ENCODE measurements around the gene COL23A1.

Gene COL23A1

DNA sequence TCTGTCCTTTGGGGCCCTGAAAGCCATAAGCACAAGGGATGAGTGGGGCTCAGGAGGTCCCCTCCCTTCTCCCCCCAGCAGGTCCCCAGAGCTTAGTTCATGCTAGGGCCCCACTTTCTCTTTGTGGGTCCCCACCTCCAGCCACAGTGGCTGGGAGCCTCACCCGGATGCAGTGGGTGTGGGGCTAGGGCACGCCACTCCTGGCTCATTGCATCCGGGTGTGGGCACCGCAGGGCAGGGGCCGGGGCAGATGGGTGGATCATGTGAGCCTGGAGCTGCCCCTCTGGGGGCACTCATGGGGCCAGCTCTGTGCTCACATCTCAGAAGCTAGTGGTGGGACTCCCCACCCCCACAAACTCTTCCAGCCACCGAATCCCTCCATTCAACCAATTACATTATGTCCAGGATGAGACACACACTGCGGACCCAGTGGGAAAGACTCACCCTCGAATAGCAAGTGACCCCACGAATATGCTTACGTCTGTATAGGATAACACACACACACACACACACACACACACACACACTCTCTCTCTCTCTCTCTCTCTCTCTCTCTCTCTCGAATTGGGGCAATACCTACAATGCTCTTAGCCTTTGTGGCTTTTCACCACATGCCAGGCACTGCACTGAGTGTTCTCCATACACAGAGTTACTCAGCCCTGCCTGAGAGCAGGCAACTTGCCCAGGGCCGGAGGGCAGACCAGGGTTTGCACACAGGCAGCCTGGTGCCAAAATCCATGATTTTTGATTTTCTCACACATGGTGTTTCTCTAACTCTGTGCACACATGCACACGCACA, 340.8 kb downstream of the COL23A1 start:
- DNase-seq = peak; percentile 16 to 23

DNA sequence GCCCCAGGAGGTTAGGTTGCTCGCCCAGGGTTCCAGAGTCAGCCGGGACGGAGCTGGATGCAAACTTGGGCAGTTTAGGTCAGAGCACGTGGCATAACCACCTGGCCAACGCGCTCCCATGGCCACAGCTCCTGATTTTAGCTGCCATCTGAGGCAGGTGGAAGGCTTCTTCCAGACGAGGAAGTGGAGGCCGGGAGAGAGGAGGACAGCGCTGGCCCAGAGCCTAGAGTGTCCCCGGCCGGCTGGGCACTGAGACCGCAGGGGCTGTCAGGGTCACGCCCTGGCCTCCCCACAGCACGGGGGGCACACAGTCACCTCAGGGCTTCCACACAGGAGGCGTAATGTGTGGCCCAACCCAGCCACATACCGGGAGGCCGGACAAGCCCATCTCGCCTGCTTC, 341.4 kb downstream of the COL23A1 start:
- DNase-seq = no peak

DNA sequence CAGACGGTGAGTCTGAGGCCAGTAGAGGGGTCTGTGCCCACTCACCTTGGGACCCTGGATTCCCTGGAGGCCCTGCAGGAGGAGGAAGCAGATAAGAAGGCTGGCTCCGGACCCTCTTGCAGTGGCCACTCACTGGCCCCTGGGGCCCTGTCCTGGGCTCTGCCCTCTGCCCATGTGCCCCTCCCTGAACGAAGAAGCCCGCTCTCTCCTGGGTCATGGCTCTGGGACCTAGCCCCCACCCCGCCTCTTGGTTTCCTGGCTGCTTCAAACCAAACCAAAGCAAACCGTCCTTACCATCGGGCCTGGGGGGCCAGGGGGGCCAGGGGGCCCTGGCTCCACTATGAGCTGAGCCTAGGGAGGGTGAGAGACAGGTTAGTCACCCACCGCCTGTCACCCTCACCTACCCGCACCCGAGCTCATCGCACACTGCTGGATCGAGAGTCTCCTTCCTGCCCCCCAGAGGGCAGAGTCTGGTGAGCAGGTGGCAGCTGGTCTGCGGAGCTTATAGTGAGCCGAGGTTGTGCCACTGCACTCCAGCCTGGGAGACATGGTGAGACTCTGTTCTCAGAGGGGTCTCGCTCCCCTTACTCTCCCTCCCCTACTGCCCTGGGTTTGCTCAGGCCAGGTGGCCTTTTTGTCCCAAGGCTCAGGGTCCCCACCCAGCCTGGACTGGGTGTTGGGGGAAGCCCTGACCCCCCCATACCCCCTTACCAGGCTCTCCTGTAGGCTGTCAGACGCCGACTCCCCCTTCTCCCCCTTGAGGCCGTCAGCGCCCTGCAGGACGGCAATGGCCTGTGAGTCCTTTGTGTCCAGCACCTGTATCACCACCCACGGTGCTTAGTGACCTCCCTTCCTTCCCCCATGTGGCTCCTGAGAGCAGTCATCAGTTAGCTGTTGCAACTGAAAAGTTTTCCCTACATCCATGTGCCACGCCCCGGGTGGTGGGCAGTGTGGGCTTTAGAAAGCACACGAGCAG, 342.4 kb downstream of the COL23A1 start:
- no peak for DNase-seq

DNA sequence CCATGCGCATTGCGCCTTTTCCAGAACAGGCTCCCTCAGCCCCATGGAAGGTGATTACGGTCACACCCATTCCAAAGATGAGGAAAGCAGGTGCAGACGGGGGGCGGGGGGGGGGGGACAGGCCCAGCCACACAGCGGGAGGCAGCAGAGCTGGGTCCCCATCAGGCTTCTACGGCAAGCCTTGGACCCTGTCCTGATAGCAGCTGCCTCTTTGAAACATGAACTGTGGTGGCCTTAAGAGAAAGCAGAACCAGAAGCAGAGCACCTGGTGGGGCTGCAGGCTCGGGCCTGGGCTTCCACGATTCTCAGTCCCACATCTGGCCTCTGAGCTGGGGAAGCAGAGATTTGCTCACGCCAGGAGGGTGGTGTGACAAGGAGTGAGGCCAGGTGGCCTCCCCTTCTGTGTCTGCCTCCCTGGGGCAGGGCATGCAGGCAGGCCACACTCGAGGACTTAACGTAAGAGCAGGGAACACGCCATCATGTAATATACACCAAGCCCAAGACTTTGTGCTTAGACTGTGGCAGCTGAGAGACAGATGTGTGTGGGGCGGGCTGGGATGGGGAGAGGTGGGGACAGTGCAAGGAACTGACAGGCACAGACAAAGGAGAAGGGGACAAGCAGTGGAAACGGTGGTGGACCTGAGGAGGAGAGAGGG, 343.4 kb downstream of the COL23A1 start:
- no peak for DNase-seq

DNA sequence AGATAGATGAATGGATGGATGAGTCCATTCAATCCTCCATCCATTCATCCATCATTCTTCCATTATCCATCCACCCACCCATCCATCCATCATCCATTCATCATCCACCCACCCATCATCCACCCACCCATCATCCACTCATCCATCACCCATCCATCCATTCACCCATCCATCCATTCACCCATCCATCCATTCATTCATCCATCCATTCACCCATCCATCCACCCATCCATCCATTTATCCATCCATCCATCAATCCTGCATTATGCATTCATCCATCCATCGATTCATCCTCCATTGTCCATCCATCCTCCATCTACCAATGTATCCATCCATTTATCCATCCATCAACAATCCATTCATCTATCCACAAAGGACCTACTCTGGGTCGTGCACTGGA, 344.8 kb downstream of the COL23A1 start:
- no peak for DNase-seq

DNA sequence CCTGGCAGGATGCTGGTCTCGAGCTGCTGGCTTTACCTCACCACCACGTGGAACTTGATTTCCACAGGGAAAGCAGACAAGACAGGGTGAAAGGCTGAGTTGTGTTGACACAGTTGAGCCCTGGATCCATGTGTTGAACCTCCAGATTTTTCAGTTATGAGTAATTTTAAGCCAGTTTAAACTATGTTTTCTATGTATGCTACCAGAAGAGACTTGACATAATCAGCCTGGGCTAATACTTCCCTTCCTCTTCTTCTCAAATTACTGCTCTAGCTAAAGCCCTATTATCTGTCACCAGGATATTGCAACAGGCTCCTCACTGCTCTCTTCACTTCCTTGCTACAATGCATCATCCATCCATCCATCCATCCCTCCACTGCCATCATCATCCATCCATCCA, 345.6 kb downstream of the COL23A1 start:
- peak; percentile 79 to 86 for DNase-seq

DNA sequence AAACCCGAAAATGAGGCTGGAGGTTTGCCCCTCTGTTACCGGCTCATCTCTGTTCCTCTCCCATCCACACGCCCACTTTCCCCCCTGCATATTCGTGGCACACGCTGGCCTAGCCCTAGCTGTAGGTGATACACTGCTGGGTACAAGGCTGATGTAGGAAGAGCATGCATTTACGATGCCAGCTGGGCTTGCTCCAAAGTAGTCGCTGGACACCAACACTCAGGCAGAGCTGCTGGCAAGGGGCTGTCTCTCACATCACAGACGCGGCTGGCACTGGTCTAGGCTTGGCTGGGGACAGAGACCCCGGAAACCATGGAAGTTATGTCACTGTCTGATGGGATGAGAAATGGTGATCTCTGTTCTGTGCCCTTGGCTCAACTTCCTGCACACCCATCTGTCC, 347.8 kb downstream of the COL23A1 start:
- DNase-seq = no peak

DNA sequence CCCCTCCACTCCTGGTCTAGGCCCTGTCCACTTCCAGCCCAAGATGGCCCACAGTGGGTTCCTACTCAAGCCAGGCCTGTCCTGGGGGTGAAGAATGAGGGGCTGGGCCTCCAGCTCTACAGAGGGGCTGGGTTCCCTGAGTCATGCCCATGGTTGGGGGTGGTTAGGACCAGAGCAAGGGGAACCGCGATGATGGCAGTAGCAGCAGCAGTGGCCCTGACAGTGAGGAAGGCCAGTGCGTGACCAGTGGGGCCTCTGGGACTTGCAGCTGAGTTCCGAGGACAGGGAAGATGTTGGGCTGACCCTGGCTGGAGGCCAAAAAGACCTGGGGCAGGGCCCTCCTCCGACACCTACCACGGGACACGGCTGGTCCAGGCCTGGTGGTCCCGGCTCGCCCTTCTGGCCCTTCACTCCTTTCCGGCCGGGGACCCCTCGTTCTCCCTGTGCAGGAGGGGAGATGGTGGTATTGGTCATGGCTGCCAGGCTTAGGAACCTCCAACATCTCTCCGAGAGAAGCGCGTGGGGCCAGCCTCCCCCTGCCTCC, 348.4 kb downstream of the COL23A1 start:
- DNase-seq = no peak

DNA sequence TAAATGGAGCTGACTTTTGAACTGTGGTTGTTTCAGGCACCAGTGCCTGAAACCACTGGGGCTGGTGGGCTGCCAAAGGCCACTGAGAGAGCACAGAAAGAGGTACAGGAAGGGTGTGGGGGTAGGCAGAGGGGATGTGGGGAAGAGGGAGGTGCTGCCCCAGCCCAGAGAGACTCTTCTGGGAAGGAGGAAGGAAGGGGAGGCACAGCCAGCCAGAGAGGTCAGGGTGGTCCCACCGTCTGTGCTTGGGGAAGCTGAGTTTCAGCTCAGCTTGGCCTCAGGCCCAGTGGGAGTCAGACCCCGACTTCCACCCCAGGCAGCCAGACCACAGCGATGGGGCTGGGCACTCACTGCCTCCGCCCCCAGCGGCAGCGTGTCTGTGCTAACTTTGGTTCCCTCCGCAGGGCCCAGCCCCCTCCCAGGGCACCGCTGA, 348.9 kb downstream of the COL23A1 start:
- peak; percentile 97 for DNase-seq

DNA sequence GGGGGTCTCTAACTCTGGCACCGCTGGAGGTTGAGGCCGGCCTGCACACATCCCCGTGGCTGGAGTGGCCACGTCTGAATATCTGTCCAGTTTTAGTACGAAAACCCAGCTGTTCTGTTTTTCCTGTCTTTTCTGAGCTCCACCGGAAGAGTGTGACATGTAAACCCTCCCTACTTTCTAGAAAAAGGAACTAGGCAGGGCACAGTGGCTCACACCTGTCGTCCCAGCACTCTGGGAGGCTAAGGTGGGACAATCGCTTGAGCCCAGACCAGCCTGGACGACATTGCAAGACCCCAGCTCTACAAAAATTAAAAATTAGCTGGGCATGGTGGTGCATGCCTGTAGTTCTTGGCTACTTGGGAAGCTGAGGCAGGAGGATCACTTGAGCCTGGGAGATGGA, 349.4 kb downstream of the COL23A1 start:
- peak; percentile 37 to 53 for DNase-seq

DNA sequence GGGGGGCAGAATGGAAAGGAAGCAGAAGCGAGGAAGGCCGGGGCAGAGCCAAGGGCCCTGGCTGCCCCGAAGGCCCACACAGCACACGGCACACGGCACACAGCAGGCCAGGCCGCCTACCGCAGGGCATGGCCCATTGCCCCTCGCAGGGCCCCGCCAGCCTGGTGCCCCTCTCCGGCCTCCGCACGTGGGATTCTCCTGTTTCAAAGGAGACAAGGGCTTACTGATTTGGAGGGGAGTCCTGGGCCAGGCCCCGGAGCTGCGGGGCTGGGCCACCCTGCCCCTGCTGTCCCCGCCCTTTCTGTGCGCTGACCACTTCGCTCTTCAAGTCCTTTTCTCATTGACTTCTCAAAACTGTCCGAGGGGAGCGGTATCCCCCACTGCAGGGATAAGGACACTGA, 349.9 kb downstream of the COL23A1 start:
- DNase-seq = no peak

DNA sequence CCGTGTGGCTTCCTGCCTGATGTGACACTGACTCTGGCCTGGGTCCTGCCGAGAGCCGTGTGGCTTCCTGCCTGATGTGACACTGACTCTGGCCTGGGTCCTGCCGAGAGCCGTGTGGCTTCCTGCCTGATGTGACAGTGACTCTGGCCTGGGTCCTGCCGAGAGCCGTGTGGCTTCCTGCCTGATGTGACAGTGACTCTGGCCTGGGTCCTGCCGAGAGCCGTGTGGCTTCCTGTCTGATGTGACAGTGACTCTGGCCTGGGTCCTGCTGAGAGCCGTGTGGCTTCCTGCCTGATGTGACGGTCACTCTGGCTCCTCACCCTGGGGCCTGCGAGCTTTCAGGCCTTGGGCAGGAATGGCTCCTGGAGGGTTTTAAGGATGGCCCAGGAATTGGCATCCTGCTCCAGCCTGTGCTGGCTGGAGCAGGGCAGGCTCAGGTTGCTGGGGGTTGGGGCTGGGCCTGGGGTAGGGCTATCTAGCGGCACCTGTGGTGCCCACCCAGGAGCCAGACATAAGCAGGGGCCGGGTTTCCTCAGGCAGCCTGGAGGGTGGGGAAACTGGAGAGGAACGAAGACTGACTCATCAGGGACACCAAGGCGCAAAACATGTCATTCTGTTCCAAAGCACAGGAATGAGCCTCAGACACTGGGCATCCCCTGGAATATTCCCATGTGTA, 350.4 kb downstream of the COL23A1 start:
- DNase-seq = peak; percentile 32

DNA sequence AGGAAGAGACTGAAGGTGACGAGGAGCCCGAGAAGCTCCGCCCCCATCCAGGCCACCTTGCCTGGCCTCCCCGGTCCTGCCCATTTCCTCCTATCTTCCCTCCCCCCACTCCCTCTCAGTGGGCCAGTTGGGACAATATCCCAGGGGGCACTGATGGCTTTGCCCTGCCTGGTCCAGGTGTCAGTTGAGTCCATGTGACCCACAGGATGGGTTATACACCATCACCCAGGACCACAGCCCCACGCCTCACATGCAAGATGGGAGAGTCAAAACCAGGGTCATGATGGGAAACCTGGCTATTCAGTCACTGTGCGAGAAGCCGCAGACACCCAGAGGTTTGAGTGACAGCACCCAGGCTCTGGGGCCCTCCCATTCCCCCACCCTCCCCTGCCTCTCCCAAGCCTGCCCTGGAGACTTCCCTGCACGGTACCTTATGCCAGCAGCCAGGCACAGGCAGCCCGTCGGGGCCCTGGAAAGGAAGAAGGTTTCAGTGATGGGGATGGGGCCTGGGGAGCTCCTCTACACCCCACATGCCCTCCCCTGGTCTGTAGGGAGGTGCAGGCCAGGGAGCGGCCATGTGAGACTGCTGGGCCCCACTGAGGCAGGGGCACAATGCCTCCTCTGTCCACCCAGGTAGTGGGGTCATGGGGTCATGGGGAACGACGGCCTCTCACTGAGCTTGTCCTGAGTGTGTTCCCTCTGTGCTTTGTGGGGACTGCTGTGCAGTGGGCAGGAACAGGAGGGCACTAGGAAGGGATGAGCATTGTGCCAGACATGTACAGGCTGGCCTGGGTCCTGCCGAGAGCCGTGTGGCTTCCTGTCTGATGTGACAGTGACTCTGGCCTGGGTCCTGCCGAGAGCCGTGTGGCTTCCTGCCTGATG, 351.2 kb downstream of the COL23A1 start:
- peak; percentile 51 to 72 for DNase-seq

DNA sequence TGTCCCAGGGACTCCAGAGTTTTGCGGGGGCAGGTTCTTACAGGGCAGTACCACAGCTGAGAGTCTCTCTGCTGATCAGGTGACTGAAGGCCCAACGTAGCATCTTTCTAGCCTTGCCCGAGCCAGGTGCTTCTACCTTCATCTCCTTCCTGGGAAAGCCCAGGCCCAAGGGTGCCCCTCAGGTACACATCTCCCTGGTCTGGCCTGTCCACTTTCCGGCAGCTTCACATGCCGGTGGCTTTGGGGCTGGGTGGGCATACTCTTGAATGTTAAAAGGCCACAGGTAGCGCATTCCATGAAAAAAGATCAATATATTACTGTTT, 351.9 kb downstream of the COL23A1 start:
- no peak for DNase-seq

DNA sequence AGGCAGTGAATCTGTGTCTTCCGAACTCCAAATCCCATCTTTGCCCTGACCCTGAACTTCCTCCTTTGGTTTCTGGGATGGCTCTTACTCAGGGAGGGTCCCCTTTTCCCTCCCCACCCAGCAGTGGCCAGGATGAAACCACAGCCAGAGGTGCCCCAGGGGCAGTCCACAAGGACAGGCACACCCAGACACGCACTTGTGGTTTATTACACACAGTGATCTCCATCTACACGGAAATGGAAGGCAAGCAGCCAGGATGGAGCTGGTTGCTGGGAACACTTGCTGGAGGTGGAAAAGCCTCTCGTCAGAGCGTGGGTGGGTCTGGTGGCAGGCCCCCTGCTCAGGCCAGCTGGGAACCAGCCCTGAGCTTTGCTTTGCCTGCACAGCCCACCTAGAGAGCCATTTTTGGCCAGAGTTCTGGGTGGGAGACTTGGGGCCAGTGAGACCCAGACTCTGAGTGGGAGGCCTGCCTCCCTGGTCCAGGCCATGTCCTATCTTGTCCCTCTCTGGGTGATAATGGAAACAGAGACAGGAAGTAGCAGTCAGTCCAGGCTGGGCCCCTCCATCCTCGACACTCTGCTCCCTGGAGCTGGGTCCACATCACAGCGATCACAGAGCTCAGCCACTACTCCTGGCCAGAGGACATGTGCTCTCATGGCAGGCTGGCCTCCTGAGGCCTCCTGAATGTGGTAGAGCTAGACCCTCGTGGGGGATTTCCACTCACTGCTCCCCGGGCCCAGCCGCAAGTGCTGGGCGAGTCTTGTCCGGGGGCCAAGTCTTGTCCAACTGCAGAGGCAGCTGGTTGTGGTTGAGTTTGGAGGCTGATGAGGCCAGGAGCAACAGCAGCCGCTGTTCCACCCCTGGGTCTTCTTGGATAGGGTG, 352.5 kb downstream of the COL23A1 start:
- no peak for DNase-seq

DNA sequence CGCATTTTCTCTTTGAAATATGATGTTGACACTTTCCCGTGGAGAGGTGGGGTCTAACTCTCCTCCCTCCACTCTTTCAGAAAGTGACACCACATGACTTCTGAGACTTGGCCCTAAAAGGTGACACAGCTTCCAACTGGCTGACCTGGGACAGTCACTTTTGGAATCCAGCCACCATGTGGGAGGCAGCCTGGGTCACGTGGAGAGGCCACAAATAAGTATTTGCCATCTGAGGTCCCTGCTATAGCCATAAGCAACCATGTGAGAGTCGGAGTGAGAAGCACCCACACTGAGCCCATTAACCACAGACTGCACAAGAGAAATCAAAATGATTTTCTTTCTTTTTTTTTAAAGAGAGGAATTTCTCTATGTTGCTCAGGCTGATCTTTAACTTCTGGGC, 353.5 kb downstream of the COL23A1 start:
- no peak for DNase-seq

DNA sequence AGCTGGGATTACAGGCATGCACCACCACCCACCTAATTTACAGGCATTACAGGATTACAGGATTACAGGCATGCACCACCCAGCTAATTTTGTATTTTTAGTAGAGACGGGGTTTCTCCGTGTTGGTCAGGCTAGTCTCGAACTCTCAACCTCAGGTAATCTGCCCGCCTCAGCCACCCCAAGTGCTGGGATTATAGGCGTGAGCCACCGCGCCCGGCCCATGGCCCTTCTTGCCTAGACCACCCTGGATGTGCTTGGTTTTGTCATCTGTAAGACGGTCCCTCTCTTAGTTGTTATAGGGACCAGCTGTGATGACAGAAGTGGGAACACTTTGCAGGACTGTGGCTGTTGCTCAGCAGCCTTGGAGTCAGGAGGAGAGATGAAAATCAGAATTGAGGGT, 354.1 kb downstream of the COL23A1 start:
- no peak for DNase-seq

DNA sequence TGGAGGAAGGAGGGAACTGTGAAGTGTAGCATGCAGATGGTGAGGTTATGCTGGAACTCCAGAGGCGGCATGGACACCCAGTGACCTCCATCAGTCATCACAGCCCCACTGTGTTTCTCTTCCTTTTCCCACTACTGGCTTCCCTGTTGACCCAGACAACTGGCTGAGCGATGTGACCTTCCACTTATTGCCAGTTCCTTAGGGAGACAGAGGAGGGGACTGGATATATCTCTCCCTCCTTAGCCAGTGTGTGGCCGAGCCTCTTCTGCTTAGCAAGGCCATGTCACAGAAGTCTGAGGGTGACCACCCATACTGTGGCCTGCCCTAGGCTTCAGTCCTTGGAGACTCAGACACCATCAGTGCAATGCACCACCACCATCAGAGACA, 354.6 kb downstream of the COL23A1 start:
- DNase-seq = no peak

DNA sequence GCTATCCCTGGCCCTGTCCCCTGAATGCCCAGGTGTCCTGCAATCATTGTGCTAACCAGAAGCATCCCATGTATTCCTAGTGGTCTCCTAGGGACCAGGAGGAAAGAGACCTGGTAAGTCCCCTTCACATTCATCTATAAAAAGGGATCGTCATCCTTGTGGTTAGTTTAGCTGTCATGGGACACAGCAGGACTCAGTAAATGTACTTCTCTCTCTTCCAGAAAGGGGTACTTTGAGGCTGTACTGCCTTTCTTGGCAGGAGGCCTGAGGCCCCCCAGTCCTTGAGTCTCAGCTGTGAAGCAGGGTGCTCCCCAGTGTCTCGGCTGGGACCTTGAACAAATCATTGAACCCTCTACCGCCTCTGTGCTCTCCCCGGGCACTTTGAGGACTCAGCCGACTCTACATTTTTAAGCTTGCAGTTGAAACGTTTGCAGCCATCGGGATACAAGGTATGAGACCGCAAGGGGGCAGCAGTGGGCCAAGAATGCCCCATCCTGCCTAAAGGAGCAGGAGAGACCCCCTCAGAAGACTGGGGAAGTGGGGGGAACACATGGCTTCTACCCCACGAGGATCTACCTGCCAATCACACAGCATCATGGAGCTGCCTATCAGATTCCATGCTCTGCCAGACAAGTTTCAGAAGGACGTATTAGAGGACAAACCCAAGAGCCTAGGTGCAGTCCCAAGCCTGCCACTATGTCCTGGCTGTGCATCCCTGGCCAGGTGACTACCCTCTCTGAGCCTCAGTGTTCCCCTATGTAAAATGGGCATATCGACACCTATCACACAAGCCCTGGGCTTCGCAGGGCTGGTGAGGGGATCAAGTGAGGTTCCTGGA, 355.2 kb downstream of the COL23A1 start:
- peak; percentile 79 to 86 for DNase-seq

Data from Kasumi-1 (cell line).